DMS53 (cell line): ENCODE results near the gene EHMT1.

Experiments used
- DNase-seq: peaks from one replicate; lab custom pipeline; 2025; lab: John Stamatoyannopoulos, UW

The EHMT1 gene

DNA sequence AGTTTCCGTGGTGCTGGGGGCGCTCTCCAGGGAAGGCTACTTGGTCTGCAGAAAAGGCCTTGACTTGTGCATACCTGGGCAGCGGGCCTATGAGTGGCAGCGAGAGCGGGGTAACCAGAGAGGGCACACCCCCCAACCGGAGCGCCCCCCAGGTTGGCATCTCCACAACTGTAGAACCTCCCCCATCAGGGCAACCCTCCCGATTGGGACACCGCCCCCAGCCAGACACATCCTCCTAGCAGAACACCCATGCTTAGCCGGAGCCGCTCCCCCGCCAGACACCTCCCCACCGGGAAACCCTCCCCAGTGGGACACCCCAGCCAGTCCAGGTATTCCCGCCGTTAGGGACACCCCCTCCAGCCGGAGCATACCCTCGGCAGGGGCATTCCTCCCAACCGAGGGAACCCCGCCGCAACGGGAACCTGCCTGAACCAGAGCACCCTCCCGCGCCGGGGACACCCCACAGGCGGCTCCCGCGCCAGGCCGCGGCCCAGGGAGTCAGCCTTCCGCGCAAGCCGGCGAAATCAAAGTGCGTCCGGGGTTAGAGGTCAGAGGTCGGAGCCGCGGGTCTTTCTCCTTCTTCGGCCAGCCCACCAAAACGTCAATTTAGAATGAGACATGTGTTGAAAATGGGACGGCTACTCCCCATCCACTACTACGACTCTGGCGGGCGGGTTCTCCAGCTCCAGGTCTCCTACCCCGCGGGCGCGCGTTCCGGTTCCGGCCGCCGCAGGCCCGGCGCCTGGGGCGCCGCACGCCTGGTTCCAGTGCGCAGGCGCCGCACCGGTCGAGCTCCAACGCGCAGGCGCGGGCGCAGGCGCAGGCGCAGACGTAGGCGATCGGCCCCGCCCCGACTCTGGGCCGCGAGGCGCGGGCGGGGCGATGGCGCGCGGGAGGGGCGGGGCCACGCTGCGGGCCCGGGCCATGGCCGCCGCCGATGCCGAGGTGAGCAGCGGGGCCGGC, at the start of gene EHMT1:
TSS of gene EHMT1 (plus strand) at position 901 of the 963 bp plus-strand sequence. CDS start at position 925, 24 bp downstream.
- DNase-seq = peak; percentile 94

DNA sequence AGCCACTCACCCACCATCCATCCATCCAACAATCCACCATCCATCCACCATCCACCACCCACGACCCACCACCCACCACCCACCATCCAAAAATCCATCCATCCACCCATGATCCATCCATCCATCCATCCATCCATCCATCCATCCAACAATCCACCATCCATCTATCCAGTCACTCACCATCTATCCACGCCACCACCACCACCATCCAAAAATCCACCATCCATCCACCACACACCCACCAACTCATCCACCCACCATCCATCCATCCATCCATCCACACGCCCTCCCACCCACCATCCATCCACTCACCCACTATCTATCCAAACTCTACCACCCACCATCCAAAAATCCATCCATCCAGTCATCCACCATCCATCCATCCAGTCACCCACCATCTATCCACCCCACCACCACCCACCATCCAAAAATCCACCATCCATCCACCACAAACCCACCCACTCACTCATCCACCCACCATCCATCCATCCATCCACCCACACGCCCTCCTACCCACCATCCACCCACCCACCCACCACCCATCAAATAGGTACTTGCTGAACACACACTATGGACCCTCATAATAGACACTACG, 49.1 kb upstream of the EHMT1 start:
- no peak for DNase-seq

DNA sequence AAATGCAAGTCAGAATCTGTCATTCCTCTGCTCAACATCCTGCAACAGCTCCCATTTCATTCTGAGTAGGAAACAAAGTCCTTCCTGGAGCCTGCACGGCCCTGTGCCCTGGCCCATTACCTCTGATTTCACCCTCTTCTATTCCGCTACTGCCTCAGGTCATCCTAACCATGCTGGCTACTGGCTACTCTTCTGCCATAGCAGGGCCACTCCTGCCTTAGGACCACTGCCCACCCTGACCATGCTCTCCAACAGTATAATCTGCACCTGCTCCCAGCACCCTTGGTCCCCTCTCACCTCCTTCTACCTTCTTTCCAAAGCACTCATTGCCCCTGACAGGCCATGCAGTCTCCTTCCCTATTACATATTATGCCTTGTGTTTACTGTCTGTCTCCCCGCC, 48.2 kb upstream of the EHMT1 start:
- DNase-seq = no peak

DNA sequence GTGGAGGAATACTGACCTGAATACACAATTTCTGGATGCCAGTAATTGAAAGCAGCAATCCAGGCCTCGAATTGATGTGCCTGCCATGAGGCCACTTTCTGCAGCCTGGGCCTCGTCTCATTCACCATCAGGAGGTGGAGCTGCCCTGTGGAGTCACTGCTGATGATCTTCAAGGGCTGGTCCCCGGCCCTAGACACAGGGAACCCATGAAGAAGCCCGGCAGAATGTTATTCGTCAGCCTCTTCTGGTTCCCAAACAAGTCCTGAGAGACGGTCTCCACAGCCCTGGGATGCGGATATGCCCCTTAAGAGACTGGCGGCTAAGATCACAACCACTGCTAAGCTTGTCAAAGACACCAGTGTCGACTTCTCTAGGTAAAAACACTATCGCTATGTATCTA, 44.6 kb upstream of the EHMT1 start:
- no peak for DNase-seq

DNA sequence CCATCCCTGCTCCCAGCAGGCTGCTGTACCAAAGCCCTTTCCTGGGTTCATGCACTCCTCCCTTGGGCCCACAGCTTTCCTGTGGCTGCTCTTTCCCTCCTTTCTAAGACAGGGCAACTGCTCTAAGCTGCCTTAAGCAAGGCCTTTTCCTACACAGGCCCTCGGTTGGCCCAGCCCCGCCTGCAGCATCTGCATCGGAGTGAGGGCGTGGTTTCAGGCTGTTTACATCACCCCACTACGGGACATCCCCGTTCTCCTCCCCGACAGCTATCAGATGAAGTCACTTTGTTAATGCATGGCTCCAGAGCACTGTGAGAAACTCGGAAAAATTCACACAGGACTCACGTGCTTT, 43.5 kb upstream of the EHMT1 start:
- no peak for DNase-seq

DNA sequence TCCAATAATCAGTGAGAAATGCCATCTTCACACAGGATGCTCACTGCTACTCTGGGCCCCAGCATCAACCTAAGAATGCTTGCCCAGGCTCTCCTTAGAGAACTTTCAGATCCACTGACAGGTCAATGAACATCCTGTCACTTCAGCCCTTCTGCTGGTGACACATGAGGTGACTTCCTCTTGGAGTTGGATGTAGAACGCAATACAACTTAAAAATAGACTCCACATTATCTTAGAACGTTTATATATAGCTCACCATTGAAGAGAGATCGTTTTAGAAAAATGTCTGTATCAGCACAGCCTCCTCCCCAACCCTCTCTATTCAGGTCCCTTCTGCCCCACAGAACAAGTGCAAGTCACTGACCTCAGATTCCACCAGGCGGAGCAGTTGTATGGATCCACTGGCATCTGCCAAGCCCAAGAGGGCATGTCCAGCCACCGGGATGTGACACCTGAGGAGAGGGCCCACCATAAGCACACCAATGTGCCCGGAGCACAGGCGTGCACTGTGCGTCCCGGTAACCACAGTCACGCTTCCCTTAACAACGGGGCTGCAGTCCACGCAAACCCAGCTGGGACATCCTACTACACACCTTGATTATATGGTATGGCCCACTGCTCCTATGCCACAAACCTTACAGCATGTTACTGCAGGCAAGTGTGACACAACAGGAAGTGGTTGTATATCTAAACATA, 42.9 kb upstream of the EHMT1 start:
- DNase-seq = no peak

DNA sequence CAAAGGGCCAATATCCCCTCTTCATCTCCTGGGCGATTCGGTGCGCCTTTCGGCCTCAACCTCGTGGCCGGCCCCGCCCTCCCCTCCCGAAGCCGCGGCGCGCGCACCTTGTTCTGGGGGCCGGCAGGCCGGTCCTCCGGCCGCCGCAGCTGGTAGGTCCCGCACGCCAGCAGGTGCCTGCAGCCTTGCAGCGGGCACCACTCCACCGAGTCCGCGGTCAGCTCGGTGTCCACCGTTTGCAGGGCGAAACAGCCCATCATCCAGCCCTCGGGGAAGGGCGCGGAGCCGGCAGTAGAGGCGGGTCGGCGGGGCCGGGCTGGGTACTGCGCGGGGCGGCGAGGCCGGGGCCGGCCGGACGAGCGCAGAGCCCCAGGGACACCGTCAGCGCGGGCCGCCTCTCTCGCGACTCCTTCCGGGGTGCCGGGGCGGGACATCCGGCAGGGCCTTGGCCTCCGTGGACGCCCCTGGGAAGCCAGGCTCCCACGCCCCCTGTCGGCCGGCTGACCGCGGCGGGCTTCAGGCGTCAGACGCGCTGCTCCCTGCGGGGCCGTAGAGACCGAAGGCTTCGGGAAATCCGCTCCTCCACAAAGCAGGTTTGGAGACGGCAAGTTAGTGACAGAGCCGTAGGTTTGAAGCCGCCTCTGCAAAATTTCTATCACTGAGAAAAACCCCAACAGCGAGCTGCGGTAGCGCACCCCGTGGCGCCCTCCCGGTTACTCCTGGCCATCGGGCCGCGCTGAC, 40.1 kb upstream of the EHMT1 start, which contains the start of gene DPH7:
TSS of gene DPH7 (minus strand) at position 408 of the 741 bp plus-strand sequence. CDS start at position 260, 148 bp downstream.
- peak; percentile 98 for DNase-seq

DNA sequence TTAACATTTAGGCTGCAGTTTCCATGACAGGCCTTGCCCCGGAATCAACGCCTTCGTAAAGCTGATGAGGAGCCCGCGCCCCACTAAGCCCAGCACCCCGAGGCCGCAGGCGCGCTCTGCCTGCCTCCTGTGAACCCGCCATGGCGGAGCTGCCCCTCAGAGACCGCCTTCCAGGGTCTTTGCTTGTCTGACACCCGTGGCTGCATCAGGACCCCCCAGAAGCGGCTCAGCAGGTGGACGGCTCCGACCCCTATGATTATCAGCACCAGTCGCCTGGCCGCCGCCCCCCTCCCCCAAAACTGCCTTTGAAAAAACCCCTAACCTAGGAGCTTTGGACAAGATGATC, 39.6 kb upstream of the EHMT1 start:
- DNase-seq = peak; percentile 53

DNA sequence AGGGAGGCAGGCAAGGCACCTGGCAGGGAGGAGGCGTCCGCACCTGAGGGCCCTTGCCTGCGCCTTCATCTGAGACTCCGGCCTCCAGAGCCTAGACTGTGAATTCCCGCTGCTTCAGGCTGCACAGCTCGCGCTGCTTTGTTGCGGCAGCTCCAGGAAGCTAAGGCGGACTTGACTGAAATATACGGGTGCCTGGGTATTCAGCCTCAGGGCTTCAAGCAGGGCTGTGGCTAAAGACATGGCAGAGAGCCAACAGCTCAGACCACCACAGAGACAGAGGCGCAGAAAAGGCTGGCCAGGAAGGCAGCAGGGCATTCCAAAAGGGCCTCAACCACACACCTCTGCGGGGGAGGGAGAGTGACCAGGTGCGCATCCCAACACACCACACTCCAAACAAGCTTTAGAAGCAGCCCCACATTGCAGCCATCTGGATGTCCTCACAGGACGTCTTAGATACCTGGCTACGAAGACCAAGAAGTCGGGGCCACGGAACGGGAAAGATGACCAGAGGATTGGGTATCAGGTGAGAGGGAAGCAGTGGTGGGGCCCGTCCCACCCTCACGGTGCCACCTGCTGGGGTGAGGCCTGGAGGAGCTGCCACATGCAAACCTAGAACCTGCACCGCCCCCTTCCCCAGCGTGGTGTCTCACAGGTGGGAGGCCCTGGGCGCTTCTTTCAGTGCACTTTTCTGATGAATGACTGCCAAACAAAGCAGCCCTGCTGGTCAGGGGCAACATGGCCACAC, 38.4 kb upstream of the EHMT1 start:
- peak; percentile 22 for DNase-seq

DNA sequence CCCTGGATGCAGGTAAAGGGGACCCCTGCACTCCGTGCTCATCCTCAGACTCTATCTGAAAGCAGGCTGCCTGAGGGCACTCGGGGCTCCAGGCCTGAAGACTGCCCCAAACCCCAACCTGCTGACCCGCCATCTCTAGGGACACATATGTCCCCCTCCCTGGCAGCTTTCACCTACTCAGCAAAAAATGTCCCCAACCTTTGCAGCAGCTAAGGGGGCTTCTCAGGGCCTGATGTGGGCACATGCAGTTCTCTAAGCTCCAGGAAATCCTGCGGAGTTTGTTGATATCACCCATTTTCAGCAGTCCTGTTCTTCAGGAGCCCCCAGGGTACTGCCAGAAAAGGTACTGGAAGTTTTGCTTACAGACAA, 37.9 kb upstream of the EHMT1 start:
- DNase-seq = no peak

DNA sequence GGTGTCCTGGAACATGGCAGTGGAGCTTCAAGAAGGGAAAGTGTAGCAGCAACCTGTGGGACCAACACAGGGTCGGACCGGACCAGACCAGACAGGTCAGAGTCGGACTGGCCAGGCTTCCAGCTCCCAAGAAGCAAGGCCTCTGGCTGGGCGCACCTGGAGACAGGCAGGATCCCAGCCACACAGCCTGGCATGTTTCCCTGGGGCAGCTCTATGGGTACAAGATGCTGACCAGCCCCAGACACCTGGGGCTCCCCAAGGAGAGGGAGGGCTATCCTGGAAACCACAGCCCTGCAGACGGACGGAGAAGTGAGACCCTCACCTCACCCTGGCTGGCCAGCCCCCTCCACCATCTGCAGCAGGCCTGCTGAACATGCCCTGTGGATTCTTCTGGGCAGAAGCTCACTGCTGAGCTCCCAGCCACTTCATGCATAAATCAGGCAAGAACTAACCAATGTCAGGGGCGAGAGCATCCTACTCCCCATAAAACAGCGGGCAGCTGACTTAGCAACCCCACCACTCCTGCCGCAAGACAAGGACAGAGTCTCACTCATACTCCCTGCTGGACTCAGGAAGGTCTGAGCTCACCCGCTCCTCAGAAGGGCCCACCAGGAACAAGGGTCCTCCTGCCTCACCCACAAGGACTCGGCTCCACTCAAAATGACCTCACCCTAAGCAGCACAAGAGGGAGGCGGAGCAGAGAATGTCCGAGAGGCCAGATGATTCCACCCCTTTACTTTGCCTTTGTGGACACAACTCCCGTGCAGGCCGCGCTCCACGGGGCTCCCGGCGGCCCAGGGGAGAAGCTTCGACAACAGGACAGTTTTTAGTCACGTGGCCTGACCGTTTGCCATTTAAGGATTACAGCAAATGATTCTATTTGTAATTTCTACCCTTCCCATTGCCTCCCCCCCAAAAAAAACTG, 37.2 kb upstream of the EHMT1 start:
- peak; percentile 35 for DNase-seq

DNA sequence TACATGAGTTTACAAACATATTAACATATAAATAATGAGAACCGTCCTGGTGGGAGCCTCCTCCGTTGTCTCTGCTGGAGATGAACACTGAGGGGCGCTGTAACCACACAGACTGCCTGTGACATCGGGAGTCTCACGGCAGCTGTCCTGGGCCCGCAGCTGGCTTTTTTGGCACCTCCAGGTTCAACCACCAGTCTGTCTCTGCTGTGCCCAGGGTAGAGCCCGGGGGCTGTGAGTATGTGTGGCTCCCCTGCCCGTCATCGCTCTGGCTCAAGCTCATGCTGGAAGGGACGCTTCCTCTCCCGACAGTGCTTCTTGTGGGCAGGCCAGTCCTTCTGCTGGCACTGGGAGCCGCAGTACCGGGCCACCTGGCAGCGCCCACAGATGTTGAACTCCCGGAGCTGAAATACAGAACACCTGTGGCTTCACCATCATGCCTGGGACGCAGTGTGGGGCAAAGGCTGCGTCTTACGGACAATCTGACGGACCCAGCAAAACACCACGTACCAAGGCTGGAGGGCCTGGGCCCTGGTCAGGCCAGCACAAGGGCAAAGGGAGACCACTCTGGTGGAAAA, 36.4 kb upstream of the EHMT1 start:
- peak; percentile 66 for DNase-seq

DNA sequence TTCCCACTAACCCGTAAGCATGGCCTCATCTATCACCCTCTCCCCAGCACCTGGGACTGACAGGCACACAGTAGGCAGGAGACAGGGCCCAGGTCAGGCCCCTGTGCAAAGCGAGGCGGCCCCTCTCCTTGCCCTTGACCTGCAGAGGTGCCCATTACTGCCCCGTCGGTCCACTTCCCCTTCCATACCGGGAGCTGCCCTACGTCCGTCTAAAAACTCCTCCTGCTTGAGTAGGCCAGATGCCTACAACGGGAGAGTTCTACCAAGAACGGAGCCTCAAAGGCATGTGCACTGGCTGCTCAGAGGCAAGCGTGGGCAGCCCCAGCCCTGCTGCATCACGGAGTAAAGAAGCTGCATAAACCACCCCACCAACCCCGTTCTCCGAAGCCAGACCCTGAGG, 35.5 kb upstream of the EHMT1 start:
- DNase-seq = no peak

DNA sequence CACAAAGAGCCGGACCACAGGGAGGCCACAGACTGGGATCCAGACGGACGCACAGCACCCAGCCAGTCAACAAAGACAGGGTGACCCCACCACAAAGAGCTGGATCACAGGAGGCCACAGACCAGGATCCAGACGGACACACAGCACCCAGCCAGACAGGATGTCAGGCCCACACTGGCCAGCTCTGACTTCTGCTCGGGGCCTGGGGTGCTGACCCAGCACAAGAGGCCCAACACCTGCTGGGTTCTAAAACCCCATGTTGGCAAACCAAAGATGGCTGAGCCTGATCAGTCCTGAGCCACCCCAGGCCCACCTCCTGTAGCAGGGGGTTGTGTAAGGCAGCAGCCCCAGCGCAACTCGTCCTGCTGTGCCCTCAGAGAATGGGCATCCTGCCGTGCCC, 34.8 kb upstream of the EHMT1 start:
- DNase-seq = no peak

DNA sequence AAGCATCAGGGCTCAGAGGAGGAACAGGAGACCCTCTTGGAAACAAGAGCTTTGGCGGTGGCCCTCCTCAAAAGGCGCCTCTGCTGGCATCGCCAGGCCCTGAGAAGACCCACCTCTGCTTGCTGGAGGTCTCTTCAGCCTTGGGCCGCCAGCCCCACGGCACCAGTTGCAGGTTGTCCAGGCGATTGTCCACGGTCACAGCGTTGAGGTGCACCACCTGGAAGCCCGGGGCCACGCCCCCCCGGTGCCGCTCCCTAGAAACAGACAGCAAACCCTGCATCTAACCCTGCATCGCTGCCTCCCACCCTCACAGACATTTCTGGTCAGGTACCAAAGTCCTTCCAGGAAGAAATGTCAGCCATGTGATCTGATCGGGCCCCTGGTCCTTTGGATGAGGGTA, 32.0 kb upstream of the EHMT1 start:
- DNase-seq = no peak

DNA sequence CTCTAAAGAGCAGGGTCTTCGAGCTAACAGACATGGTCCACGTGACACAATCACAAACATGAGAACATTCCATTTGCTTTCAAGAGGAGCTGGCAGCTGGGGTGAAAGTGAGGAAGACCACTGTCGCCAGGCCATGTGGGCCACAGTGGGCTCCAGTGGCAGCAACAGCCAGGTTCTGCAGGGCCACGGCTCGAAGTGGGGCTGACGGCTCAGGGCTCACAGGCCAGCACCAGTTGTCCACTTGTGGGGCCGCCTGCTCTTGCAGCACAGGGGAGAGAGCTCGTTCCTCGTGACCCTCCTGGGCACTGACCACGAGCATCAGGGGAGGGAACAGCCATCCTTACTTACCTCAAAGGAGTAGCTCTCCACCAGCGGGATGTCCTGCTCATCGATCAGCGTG, 30.5 kb upstream of the EHMT1 start:
- DNase-seq = no peak

DNA sequence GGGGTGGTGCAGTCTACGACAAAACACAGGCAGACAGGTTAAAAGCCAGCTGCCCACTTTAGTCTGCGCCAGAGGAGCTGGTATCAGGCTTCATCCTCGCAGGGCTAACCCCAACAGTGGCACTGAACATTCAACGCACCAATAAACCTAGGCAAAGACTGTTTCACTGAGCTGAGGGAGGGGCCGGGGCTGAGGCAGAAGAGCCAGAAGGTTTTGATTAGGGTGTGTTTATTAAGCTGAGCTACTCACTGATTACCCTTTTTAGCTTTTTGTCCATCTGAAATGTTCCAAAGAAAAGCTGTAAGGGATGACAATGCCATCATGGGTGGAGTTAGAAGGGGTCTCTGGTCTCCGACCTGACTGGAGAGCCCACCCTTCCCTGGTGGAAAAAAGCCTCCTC, 29.9 kb upstream of the EHMT1 start:
- no peak for DNase-seq

DNA sequence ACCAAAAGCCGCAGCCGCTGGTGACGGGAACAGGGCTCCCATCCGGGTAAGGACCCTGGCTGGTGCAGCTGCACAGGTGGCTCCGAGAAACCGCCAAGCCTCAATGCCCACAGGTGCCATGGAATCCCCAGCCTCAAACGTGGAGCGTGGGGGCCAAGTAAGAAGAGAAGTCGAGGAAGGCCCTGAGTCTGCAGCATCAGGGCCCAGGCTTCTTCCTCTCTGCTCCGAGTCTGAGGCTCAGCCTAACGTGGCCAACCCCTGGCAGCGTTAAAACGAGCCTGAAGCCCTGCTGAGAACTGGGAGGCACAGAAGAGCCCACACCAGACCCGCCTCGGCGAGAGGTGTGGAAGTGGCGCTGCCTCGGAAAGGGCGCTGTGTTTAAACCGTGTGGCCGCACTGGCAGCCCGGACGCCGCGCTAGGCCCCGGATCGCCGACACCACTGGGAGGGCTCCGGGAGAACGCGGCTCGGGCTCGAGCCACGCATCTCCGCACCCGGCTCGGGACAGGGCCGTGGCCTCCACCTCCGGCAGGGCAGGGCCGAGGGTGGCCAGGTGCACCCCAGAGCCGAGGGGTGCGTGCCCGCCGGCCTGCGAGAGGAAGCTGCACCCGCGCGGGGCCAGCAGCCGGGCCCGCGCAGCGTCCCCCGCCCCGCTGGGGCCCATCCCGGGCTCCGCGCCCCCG, 29.2 kb upstream of the EHMT1 start:
- DNase-seq = peak; percentile 52

DNA sequence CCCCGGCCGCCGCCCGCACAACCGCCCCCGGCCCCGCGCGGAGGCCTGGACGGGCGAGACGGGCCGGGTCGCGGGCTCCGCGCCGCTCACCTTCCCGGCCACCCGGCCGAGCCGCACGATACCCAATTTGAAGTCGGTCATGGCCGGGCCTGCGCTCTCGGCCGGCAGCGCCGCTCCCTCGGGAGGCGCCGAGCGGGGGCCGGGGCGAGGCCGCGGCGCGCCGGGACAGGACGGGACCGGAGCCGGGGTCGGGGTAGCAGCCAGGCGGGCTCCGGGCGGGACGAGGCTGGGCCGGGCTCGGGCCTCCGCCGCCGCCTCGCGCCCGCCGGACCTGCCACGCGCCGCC, 28.7 kb upstream of the EHMT1 start:
- peak; percentile 75 for DNase-seq
